Measurements from ENCODE around the gene VPS11.
A peak's percentile ranks its signal among the peaks of the same experiment; 100 is the strongest.

The VPS11 gene

GRCh38 chr11:119106564-119107537, 39.2 kb downstream of the VPS11 start, which contains the start of gene C2CD2L:
Gene C2CD2L (plus strand): TSS chr11:119107344. CDS start chr11:119107742, 398 bp downstream.
- DNase-seq, result peak; percentile 91

GRCh38 chr11:119107538-119108145, 40.0 kb downstream of the VPS11 start:
- DNase-seq, result no peak

GRCh38 chr11:119108146-119108856, 40.7 kb downstream of the VPS11 start:
- DNase-seq, result no peak

- no peak for DNase-seq
These were observed 41.2 kb downstream of the VPS11 start for GRCh38 chr11:119108857-119109221.

DNA sequence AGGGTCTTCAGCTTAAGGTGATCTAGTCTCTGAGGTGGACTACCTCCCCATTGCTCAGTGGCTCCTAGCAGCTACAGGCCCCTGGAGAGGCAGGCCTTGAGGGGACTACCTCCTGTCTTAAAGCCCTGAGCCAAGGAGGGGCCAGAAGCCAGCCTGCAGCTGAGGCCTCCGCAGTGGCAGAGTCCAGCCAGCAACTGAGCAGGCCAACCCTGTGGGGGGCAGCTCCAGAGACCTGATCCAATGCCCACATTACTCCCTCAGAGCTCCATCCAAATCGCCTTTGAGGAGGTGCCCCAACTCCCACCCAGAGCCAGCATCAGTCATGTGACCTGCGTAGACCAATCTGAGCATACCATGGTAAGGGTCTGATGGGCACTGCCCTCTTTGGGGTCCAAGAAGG, 42.2 kb downstream of the VPS11 start:
- no peak for DNase-seq

GRCh38 chr11:119110439-119110838, 42.8 kb downstream of the VPS11 start:
- no peak for DNase-seq

DNA sequence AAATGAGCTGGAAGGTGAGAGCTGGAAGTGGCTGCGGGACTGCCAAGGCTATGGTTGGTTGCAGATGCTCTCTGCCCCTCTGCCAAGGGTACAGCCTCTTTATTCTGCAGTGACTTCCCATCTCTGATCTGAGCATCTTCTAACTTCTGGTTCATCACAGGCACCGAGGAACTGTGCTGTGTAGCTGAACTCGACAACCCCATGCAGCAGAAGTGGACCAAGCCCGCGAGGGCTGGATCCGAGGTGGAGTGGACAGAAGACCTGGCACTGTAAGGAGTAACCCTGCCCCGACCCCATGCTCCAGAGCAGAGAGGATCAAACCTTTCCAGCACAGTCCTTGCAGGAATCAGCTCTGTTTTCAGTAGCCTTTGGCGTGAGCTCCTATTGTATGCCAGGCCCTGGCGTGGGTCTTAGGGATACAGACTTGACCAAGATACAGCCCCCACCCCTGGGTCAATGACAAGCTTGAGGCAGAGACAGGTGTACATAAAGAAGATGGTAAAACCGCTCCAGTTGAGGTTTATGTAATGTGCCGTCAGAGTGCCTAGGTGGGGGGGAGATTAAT, 43.8 kb downstream of the VPS11 start:
- no peak for DNase-seq

- DNase-seq, result no peak
These were observed 44.8 kb downstream of the VPS11 start for GRCh38 chr11:119112314-119113020.

- DNase-seq, result no peak
These were observed 46.1 kb downstream of the VPS11 start for GRCh38 chr11:119113716-119114115.

DNA sequence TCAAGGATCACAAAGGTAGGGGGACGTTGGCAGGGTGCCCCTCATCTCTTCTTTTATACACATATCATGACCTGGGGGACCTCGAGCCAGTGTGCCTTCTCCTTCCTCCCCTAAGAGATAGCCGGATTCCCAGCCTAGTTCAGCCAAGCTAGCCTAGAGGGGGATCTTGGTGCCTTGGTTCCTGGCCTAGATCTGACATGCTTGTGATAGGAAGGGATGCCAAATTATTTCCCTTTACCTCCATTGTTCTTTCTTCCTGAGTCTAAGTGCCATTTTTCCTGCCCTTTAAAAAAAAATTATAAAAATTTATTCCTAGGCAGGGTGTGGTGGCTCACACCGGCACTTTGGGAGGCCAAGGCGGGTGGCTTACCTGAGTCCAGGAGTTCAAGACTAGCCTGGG, 46.7 kb downstream of the VPS11 start:
- DNase-seq, result no peak

DNA sequence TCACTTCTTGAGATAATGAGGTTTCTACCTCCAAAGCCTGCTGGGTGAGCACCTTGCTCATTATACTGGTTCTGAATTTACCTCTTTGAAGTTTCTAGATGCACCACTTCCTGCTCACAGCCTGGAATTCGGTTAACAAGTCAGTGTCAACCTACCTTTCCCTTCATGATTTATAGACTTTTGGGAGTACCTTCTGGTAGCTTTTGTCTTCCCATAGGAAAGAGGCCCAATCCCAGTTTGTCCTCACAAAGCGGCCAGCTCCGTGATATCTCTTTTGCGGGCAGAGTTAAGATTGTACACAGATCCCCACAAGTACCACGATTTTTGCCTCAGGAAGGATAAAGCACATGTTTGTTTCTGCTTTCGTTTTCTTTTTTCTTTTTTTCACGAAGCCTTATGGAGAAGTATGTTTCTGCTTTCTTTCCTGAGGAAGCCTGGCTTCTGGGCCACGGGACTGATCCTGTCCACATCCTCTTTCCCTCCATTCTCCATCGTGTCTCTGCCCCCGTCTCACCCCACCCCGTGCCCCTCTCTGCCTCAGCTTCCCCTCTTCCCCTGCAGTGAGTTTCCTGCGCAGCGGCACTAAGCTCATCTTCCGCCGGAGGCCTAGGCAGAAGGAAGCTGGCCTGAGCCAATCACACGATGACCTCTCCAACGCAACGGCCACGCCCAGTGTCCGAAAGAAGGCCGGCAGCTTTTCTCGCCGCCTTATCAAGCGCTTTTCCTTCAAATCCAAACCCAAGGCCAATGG, 48.0 kb downstream of the VPS11 start:
- peak; percentile 37 for DNase-seq

DNA sequence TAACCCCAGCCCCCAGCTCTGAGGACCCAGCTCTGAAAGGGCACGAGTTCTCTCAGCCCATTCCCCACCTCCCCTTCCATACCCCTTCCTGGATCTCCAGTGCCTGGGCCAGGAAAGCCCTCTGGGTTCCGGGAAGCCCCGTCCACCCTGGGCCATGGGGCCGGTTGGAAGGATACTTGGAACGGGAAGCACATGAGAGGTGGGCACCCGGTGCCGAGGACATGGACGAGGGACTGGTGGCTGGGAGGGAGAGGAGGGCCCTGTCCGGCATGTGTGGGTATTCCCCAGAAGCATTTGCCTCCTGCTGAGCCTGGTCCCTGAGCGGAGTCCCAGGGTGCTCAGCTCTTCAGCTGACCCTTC, 48.6 kb downstream of the VPS11 start:
- DNase-seq, result no peak

DNA sequence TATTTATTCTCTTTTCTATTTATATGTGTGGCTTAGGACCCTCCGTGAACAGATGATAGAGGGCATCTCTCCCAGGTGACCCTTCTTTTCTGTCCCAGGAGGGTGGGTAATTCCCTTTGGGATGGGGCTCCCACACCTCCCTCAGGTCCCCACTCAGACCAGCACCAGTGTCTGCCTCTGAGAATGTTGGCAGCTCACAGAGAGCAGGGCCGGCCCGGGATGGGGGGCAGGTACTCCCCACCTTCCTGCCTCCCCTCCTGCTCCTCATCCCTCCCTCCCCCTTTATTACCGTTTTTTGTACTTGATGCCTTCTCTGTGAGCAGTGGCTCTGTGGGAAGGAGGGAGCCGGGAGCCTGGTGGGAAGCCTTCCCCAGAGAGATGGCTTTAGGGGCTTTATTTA, 49.0 kb downstream of the VPS11 start:
- DNase-seq, result no peak

- no peak for DNase-seq
These were observed 49.5 kb downstream of the VPS11 start for GRCh38 chr11:119117004-119117706.

DNA sequence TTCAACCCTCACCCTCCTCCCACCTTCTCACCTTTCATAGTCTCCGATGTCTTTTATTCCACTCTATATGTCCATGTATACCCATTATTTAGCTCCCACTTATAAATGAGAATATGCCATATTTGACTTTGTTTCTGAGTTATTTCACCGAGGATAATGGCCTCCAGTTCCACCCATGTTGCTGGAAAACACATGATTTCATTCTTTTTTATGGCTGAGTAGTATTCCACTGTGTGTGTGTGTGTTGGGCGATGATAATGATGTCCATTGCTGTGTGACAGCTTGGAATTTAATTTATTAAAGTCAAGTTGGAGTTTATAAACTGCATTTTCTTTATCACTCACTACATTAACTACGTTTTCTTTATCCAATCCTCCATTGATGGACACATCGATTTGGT, 50.6 kb downstream of the VPS11 start:
- no peak for DNase-seq

DNA sequence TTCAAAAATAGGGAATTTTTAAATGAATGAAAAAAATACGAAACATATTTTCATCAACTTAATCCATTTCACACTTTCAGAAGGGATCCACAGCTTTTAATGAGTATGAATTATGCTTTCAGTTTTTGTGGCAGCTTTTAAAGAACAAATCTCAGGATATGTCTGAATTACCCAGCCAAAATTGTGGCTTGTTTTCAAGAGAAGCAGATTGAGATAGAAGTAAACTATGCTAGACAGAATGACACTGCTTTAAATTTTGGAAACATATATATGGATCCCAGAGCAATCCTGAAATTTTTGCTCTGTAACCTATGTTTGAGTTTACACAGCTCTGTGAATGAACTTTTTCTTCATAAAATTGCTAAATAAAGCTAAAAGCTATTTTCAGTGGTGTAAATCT, 51.3 kb downstream of the VPS11 start:
- DNase-seq, result no peak

DNA sequence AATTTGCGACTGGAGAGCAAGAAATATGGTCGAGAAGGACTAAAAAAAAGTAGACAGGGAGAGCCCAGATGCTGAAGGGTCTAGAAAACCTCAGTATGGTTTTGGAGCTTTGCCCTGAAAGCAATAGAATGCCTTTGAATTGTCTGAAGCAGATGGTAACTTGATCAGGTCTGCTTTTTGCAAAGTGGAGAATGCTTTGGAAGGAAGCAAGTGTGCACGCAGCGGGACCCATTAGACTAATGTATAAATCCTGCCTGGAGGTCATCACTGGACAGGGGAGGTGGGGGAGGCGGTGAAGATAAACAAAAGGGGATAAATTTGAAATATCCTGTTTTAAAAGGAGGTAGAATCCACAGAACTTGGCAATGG, 53.0 kb downstream of the VPS11 start:
- no peak for DNase-seq

DNA sequence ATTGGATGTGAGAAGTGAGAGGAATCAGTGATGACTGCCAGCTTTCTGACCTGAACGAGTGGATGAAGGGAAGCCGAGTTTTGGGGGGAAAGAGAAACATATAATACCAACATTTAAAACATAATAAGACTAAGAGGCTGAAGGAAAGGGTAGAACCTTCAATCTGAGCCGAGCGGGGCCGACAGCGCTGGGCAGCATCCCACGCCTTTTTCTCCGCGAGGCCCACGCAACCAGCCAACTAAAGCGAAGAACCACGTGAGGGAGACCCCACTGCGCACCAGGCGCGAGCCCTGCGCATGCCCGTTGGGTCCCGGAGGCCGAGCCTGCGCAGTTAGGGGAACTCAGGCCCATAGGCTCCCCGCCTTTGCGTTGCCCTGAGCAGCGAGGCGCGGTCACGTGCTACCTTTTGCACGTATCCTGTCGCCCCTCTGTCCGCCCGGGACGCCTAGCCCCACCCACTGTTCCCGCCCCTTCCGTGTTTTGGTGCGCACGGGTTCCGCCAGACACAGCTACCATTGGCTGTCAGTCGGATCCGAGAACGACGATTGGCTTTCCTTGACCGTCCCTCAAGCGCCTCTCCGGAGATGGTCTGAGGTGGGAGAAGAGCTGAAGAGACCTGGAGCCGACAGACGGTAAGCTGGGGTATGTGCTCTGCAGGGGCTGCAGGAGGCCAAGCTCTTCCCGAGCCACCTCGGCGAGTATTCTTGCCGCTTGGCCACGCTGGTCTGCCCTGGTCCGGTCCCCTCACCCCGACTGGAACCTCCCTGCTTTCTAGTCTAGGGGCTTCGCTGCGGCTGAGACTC, 53.6 kb downstream of the VPS11 start, which contains the start of gene HINFP:
Gene HINFP, plus strand, starts transcription at position 573 of the 803 bp plus-strand sequence. CDS start 5,365 bp downstream, outside the sequence.
- peak; percentile 99 for DNase-seq

GRCh38 chr11:119121811-119122124, 54.1 kb downstream of the VPS11 start:
- DNase-seq, result no peak

- DNase-seq, result no peak
These were observed 58.2 kb downstream of the VPS11 start for GRCh38 chr11:119125821-119126220.
